HepG2 (cell line): ENCODE data around the gene ATP7B. TPM values are rescaled to one million over a fixed set of nuclear protein-coding genes. Genes with fewer than 3 reads are reported as not detected.
A peak's percentile ranks its signal among the peaks of the same experiment; 100 is the strongest.

Experiments
- FOSL2 ChIP-seq: sonication (generic); formaldehyde crosslinking; IDR thresholded peaks from 2 replicates; pipeline ENCODE4 v1.4.0; 2020; ENCODE audit warnings: missing genetic modification reagents
- JDP2 ChIP-seq: sonication (generic); formaldehyde crosslinking; IDR thresholded peaks from 2 replicates; pipeline ENCODE4 v1.8.1; 2022; ENCODE audit warnings: missing genetic modification reagents, borderline replicate concordance
- MTA1 ChIP-seq: sonication (generic); formaldehyde crosslinking; IDR thresholded peaks from 2 replicates; pipeline ENCODE4 v1.4.0; 2020; ENCODE audit warnings: missing genetic modification reagents, mild to moderate bottlenecking, borderline replicate concordance
- RNF2 ChIP-seq: fragments of 450-650 bp; conservative IDR thresholded peaks from 2 replicates; pipeline ENCODE4 v1.6.1; 2016; ENCODE audit warnings: low read depth
- RXRB ChIP-seq: IDR thresholded peaks from 2 replicates; pipeline ENCODE4 v1.6.1; 2016; ENCODE audit warnings: borderline replicate concordance, missing genetic modification reagents, missing compliant biosample characterization
- SALL2 ChIP-seq: sonication (generic); formaldehyde crosslinking; IDR thresholded peaks from 2 replicates; pipeline ENCODE4 v1.8.1; 2023; ENCODE audit warnings: mild to moderate bottlenecking, missing genetic modification reagents, inconsistent platforms
- SP140L ChIP-seq: sonication (generic); formaldehyde crosslinking; IDR thresholded peaks from 2 replicates; pipeline ENCODE4 v1.4.0; 2020; ENCODE audit warnings: missing genetic modification reagents, borderline replicate concordance
- SP5 ChIP-seq: IDR thresholded peaks from 2 replicates; pipeline ENCODE4 v1.6.1; 2016; ENCODE audit warnings: low read depth, borderline replicate concordance
- TBX3 ChIP-seq: fragments of 450-650 bp; IDR thresholded peaks from 2 replicates; pipeline ENCODE4 v1.6.1; 2017; ENCODE audit warnings: antibody characterized with exemption, mild to moderate bottlenecking, inconsistent platforms, borderline replicate concordance
- TCF7L2 ChIP-seq: IDR thresholded peaks from 2 replicates; pipeline ENCODE4 v1.6.1; 2011; ENCODE audit warnings: mild to moderate bottlenecking, low read depth, low read length, moderate library complexity
- ZBTB7B ChIP-seq: sonication (generic); formaldehyde crosslinking; IDR thresholded peaks from 2 replicates; pipeline ENCODE4 v1.4.0; 2020; ENCODE audit warnings: missing genetic modification reagents
- ZNF138 ChIP-seq: sonication (generic); formaldehyde crosslinking; IDR thresholded peaks from 2 replicates; pipeline ENCODE4 v1.5.0; 2020; ENCODE audit warnings: mild to moderate bottlenecking, low read depth, missing genetic modification reagents
- ZNF549 ChIP-seq: sonication (generic); formaldehyde crosslinking; IDR thresholded peaks from 2 replicates; pipeline ENCODE4 v1.5.0; 2020; ENCODE audit warnings: missing genetic modification reagents
- ZSCAN25 ChIP-seq: sonication (generic); formaldehyde crosslinking; IDR thresholded peaks from 2 replicates; pipeline ENCODE4 v1.8.0; 2022; ENCODE audit warnings: mild to moderate bottlenecking, missing genetic modification reagents
- polyA plus RNA-seq, 8 experiments: library from polyadenylated mRNA; depleted of rRNA in 3 of 8; stranded (reverse) in 7 of 8; unstranded in 1 of 8; fragments of >200 nt; fragmentation: Illumina TruSeq in 4 of 8; extraction: Trizol in 4 of 8; gene quantifications; 2 replicates each; pipeline versions ENCODE4 v1.2.1 to v1.2.3, GENCODE V29; 2011 to 2016; ENCODE audit warnings: low read depth in 4 of 8, missing spikeins in 1 of 8, mixed read lengths in 1 of 8; ENCODE audit not compliant: insufficient read depth in 1 of 8
- total RNA-seq, 5 experiments: library from RNA; depleted of rRNA; stranded (reverse); fragments of >200 nt; fragmentation: Illumina TruSeq; extraction: Trizol; gene quantifications; 2 replicates each; pipeline ENCODE4 v1.2.3, GENCODE V29; 2016; ENCODE audit warnings: low read depth in 1 of 5
- TF ChIP-seq, protein P1 (sequence below): sonication (generic); formaldehyde crosslinking; IDR thresholded peaks from 2 replicates; pipeline ENCODE4 v1.8.0; 2022; ENCODE audit warnings: mild to moderate bottlenecking, missing genetic modification reagents, moderate library complexity
- TF ChIP-seq, protein P2 (sequence below): sonication (generic); formaldehyde crosslinking; IDR thresholded peaks from 2 replicates; pipeline ENCODE4 v1.5.0; 2020; ENCODE audit warnings: missing genetic modification reagents
- TF ChIP-seq, protein P3 (sequence below): sonication (generic); formaldehyde crosslinking; IDR thresholded peaks from 2 replicates; pipeline ENCODE4 v1.8.0; 2022; ENCODE audit warnings: low read depth, missing genetic modification reagents
- TF ChIP-seq, protein P4 (sequence below): sonication (generic); formaldehyde crosslinking; conservative IDR thresholded peaks from 2 replicates; pipeline ENCODE4 v1.4.0; 2020; ENCODE audit warnings: missing genetic modification reagents
- TF ChIP-seq, protein P5 (sequence below): sonication (generic); formaldehyde crosslinking; IDR thresholded peaks from 2 replicates; pipeline ENCODE4 v1.5.0; 2020; ENCODE audit warnings: mild to moderate bottlenecking, missing genetic modification reagents, moderate library complexity
- TF ChIP-seq, protein P6 (sequence below): sonication (generic); formaldehyde crosslinking; conservative IDR thresholded peaks from 2 replicates; pipeline ENCODE4 v1.4.0; 2020; ENCODE audit warnings: missing genetic modification reagents

ATP7B gene
- total and polyA plus RNA-seq, 2 of the 13 experiments (the other 11 are each of a cell fraction or from before 2014, with no cell fraction given) = 31.8 to 57.4 TPM

DNA sequence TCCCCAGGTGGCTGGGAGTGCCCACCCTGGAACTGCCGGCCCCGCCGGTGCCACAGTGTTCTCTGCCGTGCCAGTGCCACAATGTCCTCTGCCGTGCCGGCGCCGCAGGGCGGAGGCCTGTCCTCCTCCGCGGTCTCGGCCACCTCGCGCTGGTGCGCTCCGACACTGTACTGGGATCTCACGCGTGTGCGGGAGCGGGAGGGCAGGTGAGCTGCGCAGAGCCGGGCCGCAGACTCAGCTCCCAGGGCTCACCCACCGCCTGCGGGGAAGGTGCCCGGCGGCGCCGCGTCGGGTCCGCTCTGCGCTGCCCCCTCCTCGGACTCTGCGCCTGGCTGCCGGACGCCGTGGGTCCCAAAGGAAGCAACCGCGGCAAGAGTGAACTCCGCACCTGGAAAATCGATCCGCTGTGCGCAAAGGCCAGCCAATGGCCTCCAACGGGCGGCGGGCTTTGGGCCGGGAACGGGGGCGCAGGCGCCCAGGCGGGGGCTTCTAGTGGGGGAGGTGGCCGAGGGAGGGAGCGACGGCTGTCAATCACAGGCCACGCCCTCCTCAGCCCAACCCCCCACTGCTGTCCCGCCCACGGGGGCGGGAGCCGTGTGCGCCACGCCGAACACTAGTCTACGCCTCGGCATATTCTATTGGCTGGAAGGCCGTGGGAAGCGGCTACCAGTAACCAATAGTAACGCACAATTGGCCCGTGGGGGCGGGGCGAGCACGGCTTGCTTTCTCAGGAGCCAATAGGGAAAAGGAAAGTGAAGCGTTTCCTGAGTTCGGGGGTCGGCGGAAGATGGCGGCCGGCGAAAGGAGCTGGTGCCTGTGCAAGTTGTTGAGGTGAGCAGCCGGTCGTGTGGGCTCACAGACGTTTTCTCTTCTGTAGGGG is 622 bp upstream of the ATP7B start, which contains the start of gene ALG11 (continued):
- TF ChIP-seq TCF7L2 (no peak), ZSCAN25 (CRISPR knock-in tag) (peak; percentile 82; the same call in 1 of the 2 replicates), JDP2 (no peak; the same call in 1 of the 2 replicates), SP5 (CRISPR knock-in tag) (peak; percentile 80; the same call in 1 of the 2 replicates), SP140L (CRISPR knock-in tag) (no peak), RNF2 (peak; percentile 75; the same call in 1 of the 2 replicates), ZNF549 (CRISPR knock-in tag) (no peak), SALL2 (peak; percentile 65; the same call in 1 of the 2 replicates), MTA1 (peak; percentile 93), TBX3 (peak; percentile 79), ZBTB7B (CRISPR knock-in tag) (peak; percentile 94), FOSL2 (CRISPR knock-in tag) (peak; percentile 54; the same call in 1 of the 2 replicates), RXRB (peak; percentile 82), ZNF138 (CRISPR knock-in tag) (no peak; the same call in 1 of the 2 replicates)
- TF ChIP-seq, protein P1, sequence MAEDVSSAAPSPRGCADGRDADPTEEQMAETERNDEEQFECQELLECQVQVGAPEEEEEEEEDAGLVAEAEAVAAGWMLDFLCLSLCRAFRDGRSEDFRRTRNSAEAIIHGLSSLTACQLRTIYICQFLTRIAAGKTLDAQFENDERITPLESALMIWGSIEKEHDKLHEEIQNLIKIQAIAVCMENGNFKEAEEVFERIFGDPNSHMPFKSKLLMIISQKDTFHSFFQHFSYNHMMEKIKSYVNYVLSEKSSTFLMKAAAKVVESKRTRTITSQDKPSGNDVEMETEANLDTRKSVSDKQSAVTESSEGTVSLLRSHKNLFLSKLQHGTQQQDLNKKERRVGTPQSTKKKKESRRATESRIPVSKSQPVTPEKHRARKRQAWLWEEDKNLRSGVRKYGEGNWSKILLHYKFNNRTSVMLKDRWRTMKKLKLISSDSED (CRISPR knock-in tag) = no peak
- TF ChIP-seq, protein P2, sequence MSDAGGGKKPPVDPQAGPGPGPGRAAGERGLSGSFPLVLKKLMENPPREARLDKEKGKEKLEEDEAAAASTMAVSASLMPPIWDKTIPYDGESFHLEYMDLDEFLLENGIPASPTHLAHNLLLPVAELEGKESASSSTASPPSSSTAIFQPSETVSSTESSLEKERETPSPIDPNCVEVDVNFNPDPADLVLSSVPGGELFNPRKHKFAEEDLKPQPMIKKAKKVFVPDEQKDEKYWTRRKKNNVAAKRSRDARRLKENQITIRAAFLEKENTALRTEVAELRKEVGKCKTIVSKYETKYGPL = no peak
- TF ChIP-seq, protein P3, sequence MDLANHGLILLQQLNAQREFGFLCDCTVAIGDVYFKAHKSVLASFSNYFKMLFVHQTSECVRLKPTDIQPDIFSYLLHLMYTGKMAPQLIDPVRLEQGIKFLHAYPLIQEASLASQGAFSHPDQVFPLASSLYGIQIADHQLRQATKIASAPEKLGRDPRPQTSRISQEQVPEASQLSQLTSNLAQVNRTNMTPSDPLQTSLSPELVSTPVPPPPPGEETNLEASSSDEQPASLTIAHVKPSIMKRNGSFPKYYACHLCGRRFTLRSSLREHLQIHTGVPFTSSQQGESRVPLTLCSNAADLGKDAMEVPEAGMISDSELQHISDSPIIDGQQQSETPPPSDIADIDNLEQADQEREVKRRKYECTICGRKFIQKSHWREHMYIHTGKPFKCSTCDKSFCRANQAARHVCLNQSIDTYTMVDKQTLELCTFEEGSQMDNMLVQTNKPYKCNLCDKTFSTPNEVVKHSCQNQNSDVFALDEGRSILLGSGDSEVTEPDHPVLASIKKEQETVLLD (CRISPR knock-in tag) = peak; percentile 65
- TF ChIP-seq, protein P4, sequence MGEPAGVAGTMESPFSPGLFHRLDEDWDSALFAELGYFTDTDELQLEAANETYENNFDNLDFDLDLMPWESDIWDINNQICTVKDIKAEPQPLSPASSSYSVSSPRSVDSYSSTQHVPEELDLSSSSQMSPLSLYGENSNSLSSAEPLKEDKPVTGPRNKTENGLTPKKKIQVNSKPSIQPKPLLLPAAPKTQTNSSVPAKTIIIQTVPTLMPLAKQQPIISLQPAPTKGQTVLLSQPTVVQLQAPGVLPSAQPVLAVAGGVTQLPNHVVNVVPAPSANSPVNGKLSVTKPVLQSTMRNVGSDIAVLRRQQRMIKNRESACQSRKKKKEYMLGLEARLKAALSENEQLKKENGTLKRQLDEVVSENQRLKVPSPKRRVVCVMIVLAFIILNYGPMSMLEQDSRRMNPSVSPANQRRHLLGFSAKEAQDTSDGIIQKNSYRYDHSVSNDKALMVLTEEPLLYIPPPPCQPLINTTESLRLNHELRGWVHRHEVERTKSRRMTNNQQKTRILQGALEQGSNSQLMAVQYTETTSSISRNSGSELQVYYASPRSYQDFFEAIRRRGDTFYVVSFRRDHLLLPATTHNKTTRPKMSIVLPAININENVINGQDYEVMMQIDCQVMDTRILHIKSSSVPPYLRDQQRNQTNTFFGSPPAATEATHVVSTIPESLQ (CRISPR knock-in tag) = no peak
- TF ChIP-seq, protein P5, sequence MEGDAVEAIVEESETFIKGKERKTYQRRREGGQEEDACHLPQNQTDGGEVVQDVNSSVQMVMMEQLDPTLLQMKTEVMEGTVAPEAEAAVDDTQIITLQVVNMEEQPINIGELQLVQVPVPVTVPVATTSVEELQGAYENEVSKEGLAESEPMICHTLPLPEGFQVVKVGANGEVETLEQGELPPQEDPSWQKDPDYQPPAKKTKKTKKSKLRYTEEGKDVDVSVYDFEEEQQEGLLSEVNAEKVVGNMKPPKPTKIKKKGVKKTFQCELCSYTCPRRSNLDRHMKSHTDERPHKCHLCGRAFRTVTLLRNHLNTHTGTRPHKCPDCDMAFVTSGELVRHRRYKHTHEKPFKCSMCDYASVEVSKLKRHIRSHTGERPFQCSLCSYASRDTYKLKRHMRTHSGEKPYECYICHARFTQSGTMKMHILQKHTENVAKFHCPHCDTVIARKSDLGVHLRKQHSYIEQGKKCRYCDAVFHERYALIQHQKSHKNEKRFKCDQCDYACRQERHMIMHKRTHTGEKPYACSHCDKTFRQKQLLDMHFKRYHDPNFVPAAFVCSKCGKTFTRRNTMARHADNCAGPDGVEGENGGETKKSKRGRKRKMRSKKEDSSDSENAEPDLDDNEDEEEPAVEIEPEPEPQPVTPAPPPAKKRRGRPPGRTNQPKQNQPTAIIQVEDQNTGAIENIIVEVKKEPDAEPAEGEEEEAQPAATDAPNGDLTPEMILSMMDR (CRISPR knock-in tag) = peak; percentile 36; the same call in 1 of the 2 replicates
- TF ChIP-seq, protein P6, sequence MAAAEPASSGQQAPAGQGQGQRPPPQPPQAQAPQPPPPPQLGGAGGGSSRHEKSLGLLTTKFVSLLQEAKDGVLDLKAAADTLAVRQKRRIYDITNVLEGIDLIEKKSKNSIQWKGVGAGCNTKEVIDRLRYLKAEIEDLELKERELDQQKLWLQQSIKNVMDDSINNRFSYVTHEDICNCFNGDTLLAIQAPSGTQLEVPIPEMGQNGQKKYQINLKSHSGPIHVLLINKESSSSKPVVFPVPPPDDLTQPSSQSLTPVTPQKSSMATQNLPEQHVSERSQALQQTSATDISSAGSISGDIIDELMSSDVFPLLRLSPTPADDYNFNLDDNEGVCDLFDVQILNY (CRISPR knock-in tag) = no peak
